ENCODE data around the gene LGR6.
"Not testable (repeated sequence)": the region's sequence is repeated elsewhere in the genome, so short reads cannot be mapped to it uniquely, and the experiment has no call there.

The LGR6 gene

GRCh38 chr1:202240226-202240625 is 46.6 kb downstream of the LGR6 start:
- not testable (repeated sequence) for DNase-seq (ENCODE audit: low read depth)

DNA sequence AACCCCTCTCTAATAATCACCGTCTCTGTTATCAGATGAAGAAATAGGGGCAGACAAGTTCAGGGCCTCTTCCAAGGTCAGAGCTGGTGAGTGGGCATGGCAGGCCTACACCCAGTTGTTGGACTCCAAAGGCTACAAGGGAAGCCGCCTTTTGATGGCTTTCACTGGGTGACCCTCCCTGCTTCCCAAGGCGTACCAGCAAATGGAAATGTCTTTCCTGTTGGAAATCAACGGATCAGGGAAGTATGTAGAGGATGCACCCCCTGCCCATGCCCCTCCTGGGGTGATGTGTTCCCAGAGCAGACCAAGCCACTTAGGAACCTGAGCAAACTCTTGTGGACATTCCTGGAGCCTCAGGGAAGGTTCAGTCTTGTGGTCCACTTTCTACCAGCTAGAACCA is 47.4 kb downstream of the LGR6 start:
- no peak for DNase-seq (ENCODE audit: low read depth)

GRCh38 chr1:202241376-202242079 is 47.9 kb downstream of the LGR6 start:
- DNase-seq (ENCODE audit: low read depth) = no peak

GRCh38 chr1:202242080-202242419 is 48.5 kb downstream of the LGR6 start:
- DNase-seq (ENCODE audit: low read depth) = no peak

DNA sequence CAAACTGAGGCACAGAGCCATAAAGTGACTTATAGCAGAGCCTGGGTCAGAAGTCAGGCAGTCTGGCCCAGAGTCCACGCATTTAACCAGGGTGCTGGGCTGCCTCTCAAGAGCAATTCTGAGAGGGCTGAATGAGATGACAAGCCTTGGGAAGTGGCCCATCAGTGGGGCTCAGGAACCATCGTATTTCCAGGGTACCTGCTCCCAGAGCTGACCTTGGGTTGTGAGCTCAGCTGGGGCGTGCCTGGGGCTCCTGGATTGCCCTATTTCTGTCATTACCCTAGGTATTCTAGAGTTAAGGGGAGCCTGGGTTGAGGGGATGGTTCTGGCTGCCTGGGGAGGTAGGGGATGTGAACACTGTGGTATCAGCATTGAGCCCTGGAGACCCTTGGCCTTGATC is 49.4 kb downstream of the LGR6 start:
- no peak for DNase-seq (ENCODE audit: low read depth)

- DNase-seq (ENCODE audit: low read depth) = no peak
Observed at GRCh38 chr1:202244841-202245261, 51.3 kb downstream of the LGR6 start.

DNA sequence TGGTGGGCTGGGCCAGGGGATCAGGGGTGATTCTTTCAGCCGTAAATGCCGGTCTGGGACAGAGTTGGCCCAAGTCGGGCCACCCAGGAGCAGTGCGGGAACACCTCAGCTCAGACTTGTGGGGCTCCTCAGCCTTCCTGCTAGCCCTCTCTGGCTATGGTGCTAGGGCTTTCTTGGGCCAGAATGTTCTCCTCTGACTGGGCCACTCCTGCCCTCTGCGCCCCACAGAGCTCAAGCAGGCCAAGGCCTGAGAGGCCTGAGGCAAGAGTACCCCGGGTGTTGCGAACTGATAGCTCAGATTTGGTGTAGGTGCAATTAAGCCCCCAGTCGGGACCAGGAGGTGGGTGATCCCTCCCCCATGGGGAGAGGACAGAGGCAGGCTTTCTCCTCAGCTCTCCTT is 51.8 kb downstream of the LGR6 start:
- no peak for DNase-seq (ENCODE audit: low read depth)

DNA sequence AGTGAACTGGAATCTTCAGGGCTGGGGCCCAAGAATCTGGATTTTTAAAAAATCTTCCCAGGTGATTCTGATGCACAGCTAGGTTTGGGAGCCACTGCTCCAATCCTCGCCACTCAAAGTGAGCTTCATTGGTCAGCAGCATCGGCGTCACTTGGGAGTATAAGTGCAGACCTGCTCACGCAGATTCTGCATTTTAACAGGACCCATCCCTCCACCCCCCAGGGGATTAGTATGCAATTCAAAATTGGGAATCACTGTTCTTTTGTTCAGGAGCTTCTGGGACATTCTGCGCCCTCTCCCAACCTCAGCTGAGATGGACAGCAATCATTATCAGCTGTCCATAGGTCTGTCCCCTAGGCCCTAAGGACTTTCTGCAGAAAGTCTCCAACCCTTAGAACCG is 53.5 kb downstream of the LGR6 start:
- no peak for DNase-seq (ENCODE audit: low read depth)

DNA sequence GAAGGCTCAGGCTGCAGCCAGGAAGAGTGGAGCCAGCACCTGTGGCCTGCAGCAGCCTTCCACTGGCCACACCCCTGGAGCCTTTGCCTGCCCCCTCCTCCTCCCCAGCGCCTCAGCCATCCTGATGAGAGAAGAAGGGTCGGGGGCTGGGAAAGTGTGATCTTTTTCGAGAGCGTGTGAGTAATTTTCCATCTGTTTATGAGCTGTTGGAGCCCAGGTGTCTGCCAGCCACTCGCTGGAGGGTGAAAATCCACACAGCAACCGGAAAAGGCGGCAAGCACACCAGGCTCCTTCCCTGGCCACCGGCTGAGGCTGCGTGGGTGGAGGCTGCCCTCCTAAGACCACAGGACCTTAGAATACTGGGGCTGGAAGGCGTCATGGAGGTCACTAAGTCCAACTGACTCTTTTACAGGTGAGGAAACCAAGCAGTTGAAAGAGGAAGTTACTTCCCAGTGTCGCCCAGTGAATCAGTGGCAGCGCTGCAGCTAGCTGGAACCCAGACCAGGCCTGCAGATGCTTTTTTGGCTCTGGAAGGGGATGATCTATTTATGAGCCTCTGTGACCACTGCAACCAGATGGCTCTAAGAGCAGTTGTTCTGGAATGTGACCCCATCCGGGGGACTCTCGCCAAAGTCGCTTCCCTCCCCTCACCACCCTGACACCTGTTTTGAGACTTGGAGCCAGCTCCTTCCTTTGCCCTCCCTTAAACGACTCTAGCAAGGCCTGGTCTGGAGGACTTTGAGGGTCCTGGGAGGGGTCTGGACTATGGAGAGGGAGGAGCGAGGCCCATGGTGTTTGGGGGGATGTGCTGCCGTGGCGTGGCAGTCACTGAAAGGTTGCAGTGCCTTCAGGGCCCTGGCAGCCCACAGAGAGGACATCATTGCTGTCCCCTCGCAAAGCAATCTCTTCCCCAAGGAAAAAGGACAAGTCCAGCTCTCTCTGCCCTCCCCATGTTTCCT is 54.5 kb downstream of the LGR6 start:
- DNase-seq (ENCODE audit: low read depth) = no peak

DNA sequence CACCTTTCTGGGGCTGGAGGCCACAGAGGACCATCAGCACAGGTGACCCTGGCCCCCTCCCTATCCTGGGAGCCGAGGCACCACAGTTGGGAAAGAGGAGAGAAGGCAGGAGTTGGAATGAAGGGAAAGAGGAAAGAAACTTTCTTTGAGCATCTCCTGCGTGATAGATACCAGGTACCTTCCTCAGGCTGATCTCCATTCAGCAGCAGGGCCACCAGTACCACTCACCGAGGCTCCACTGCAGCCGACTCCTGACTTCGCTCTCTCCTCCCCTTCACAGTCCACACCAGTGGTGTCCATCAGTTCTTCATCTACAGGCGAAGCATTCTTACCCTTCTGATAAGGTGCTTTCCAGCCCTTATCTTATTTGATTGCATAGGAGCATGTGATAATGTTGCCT is 55.3 kb downstream of the LGR6 start:
- no peak for DNase-seq (ENCODE audit: low read depth)

DNA sequence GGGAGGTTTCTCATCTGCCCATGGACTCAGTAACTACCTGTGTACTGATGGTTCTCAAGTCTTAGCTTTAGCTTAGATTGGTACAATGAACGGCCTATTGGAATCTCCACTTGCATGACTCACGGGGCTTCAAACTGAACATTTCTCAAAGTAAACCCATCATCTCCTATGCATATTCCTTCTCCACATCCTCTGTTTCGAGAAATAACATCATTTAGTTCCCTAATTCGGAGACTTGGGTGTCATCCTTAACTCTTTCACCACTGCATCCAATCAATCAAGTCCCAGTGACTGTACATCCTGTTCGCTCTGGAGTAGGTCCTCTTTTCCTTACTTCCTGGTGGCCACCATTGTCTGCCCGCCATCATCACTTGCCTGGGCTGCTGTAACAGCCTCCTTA is 55.8 kb downstream of the LGR6 start:
- DNase-seq (ENCODE audit: low read depth) = no peak

- no peak for DNase-seq (ENCODE audit: low read depth)
Observed at GRCh38 chr1:202249846-202250245, 56.2 kb downstream of the LGR6 start.

DNA sequence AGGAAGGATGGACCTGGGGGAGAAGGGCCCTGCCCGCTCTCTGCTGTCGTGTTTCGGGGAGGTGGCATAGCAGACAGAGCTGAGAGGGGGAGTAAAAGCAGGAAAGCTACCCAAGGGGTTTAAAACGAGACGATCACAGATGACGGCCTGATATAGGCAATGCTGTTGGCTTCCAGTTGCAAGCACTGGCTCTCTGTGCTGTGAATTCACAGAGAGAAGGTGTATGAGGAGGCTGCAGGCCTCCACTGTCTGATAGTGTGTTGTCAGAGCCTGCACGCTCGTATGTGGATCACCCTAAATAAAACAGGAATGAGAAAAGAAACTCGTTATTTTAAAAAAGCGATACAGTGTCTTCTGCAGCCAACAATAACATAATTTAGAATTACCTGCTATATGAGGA is 57.4 kb downstream of the LGR6 start:
- no peak for DNase-seq (ENCODE audit: low read depth)

GRCh38 chr1:202251424-202252256 is 58.0 kb downstream of the LGR6 start:
- no peak for DNase-seq (ENCODE audit: low read depth)

GRCh38 chr1:202252271-202252670 is 58.7 kb downstream of the LGR6 start:
- no peak for DNase-seq (ENCODE audit: low read depth)

DNA sequence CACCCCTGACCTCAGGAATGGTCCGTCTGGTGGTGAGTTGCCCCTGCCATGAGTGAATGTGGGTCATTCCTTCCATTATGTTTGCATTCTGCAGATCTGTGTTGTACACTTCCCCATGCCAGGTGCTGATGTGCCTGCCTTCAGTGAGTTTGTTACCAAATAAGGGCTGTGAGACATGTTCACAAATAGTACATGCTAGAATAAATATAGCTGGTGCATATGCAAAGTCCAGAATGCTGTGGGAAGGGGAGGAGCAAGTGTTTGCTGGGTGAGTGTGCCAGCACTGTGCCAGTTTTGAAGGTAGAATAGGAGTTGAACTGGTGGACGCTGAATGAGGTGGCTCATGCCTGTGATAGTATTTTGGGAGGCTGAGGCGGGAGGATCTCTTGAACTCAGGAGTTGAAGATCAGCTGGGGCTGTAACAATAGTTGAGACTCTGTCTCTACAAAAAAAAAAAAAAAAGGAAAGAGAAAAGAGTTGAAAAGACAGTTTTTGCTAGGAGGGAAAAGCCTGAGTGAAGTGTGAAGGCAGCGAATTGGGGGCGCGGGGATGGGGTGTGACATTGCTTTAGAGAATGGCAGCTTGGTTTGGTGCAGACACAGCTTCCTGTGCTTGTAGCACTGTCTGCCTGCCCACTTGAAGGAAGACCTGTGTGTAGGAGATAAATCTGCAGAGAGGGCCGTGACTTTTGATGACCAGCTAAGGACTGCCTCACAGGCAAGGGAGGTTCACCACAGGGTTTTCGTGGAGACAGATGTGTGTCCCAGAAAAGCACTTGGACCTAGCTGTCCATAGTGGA is 61.1 kb downstream of the LGR6 start:
- no peak for DNase-seq (ENCODE audit: low read depth)

GRCh38 chr1:202255343-202255742 is 61.7 kb downstream of the LGR6 start:
- DNase-seq (ENCODE audit: low read depth) = no peak

DNA sequence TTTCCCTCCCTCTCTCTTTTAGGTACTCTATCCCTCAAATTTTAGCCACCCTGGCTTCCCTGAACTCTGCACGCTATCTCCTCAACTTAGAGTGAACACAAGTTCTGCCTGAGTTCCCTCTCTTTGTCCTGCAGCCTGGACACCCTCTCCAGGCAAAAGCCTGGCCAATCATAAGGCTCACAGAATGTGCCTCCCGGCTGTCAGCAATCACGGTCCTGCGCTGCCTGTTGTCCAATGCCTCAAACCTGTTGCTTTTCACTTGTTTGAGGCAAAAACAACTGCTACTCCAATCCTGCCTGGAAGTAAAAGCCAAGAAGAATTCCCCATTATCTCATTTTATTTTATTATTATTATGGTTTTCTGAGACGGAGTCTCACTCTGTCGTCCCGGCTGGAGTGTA is 66.1 kb downstream of the LGR6 start:
- DNase-seq (ENCODE audit: low read depth) = no peak

GRCh38 chr1:202261209-202261958 is 67.8 kb downstream of the LGR6 start:
- not testable (repeated sequence) for DNase-seq (ENCODE audit: low read depth)

DNA sequence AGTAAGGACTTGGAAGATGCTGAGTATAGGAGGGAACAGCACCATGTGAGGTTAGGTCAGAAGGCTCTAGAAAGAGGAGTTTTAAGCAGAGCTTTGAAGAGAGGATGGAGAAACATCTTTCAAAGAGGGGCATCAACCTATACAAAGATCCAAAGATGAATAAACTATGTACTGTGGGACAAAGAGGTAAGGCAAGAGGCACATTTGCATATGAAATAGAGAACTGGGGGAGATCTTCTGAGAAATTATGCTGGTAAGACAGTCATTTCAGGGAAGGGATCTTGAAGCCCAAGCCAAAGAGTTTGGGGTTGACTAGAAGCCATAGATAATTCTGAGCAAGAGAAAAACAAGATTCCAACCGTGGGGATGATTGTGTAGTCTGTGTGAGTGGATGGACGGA is 70.0 kb downstream of the LGR6 start:
- DNase-seq (ENCODE audit: low read depth) = no peak

DNA sequence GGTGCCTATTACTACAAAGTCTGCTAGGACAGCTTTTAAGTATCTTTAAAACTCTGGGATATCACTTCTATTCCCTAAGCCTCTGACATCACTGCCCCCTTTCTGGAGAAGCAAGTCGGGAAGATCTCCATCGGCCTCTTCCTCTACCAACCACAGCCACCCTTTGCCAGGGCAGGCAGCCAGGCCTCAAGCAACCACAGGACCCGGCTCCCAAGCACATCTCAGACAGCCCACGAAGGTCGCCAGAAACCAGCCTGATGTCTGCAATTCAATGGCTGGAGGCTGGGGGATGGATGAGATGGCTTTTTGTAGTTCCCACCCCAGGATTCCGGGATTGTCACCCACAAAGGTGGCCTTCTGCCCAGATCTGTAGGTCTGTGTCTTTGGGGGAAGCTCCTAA is 70.7 kb downstream of the LGR6 start:
- no peak for DNase-seq (ENCODE audit: low read depth)
